CD4-positive, alpha-beta T cell treated with Interferon gamma for 1 hour (primary cell): Measurements from ENCODE around the gene PCLO.
"Not testable (repeated sequence)": the region's sequence is repeated elsewhere in the genome, so short reads cannot be mapped to it uniquely, and the experiment has no call there.

Experiments
- DNase-seq: peaks from one replicate; pipeline ENCODE4 v3.0.0-alpha.2; 2020

PCLO gene

DNA sequence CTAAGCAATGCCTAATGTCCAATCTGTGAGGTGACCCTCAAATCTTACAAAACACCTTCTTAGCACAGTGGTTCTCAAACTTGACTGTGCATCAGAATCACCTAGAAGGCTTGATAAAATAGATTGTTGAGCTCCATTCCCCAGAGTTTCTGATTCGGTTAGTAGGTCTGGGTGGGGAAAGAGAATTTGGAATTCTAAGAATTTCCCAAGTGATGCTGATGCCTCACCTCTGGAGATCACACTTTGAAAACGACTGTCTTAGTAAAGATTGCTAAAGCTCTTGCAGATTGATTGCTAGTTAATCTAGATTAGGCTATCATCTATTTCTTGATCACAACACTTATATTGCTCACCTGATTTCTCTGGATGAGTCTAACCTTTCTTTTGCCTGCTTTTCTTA is 126.6 kb downstream of the PCLO start:
- no peak for DNase-seq

GRCh38 chr7:83032195-83032594 is 130.5 kb downstream of the PCLO start:
- DNase-seq = no peak

- not testable (repeated sequence) for DNase-seq
These were observed 138.6 kb downstream of the PCLO start for GRCh38 chr7:83023817-83024665.

GRCh38 chr7:83021032-83021431 is 141.7 kb downstream of the PCLO start:
- no peak for DNase-seq

DNA sequence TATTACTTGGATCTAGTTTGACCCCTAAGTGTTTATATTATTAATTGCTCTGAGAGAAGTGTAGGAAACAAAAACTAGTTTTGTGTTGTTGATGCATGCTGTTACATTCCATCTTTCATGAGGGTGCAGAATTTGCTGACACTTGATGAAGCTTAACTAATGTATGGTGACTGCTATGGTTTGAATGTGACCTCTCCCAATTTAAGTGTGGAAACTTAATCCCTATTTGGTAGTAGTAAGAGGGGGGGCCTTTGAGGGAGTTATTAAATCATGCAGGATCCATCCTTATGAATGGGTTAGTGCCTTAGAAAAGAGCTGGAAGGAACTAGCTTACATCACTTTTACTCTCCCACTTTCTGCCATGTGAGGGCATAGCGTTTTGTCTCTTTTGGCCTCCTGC is 142.5 kb downstream of the PCLO start:
- no peak for DNase-seq

DNA sequence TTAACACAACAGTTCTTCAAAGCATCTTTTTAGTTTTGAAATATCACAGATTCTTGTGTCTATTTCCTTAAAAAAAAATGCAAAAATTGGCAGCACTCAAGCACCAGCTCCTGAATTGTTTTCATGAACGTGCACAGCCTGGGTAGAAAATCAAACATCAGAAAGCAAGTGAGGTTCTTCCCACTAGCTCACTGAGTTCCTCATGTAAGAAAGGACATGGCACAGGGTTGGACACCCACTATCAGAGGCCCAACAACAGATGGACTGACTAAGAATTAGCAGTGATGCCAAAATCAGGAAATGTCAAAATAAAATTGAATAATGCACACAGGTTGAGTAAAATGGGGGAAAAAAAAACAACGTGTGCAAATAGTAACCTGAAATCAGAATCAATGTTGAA is 146.8 kb downstream of the PCLO start:
- no peak for DNase-seq

DNA sequence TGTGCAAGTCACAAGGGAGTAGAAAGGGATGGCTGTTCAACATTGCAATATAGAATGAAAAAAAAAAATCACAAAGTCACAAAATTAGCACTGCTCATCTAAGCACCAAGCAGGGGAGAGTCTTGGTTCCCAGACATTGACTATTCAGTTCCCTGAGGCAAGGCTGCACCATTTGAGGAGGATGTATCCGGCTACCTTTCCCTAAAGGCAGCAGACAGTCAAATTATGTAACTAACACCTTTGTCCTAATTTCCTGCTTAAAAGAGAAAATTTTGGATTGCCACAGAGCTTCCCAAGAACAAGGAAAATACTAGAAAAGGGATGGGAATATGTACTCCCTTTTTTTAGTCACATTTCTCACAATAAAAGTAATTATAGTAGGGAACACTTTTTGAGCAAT is 148.1 kb downstream of the PCLO start:
- no peak for DNase-seq

- DNase-seq = no peak
These were observed 150.7 kb downstream of the PCLO start for GRCh38 chr7:83011954-83012353.

DNA sequence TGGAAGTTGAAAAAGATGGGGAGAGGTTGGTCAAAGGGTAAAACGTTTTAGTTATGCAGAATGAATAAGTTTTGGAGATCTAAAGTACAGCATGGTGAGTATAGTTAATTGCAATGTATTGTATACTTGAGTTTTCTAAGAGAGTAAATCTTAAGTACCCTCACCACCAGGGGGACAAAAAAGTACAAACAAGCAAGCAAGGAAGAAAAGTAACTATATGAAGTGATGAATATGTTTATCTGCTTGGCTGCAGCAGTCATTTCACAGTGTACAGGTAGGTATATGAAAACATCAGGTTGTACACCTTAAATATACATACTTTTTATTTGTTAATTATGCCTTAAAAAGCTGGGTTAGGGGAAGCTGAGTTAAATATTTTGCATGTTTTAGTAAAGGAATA is 157.3 kb downstream of the PCLO start:
- no peak for DNase-seq

DNA sequence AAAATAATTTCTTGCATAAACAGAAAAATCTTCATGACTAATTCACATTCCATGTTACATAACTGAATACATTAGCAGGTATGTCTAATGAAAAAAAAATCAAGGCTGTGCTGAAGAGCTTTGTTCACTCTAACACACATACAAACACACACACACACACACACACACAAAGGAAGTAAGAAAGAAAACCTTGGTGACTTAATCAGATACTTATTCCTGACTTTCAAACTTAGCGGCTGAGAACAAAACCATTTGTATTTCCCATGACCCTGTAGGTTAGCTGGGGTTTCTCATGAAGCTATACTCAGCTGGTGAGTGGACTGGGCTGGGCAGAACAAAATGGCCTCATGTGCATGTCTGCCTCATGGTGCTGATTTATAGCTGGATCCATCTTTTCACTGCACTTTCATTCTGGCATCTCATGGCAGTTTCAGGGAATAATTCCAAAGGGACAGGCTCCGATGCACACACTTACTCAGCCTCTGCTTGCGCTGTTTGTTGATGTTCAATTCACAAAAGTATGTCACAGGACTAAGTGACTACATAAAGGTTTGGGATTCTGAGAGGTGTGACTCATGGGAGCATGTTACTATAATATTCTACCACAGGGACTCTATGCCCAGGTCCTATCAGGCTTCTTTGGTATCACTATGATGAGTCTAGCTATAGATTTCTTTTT is 161.2 kb downstream of the PCLO start:
- no peak for DNase-seq

- no peak for DNase-seq
These were observed 164.2 kb downstream of the PCLO start for GRCh38 chr7:82998436-82998835.

DNA sequence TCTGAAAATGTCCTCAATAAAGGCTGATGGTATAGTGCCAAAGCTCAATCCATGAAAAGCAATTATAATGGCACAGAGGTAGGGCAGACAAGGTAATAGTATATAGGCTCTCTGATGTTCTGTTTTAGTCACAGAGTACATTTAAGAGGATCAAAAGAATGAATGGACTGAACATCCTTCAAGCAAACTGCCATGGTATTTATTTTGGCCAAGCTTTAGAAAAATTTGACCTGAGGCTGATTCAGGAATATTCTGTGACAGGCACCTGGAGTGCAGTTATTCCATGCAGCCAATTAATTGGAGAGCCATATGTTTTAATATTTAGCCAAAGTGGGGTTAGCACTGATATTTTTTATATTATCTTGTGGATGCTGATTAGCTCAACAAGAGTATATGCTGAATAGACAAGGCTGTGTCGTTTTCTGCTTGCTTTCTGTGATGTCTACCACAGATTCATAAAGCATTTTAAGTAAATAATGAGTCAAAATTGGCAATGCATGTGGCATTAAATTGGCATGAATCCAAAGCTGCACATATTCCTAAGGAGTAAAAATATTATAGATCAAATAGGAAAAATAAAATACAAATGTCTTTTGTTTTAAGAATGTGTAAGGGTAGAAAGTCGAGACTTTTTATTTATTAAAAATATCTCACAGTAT is 177.4 kb downstream of the PCLO start:
- DNase-seq = no peak

DNA sequence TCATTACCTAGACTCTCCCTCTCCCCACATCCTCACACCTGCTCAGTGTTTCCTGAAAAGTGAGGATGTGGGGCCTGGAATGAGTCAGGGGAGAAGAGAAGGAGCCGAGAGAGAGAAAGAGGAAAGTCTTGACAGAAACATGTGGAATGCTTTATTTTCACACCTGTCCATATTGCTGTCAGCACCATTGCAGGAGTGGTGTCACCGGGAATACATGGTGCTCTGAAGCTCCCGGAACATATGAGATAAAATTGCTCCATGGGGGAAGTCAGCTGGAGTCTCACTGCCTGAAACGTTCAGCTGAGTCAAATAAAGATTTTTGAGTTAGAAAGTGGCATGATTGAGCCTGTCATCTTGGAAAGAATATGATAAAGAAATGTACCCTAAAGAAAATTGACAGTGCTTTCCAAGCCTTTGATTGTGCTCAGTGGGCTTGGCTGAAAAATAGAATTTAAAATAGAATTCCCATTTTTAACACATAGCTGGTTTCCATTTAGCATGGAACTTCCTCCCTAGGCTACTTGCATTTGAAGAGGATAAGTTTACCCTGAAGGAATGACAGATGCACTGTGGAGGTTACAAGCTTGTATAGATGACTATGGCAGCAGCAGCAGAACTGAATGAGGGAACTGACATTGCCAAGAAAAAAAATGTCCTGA is 182.4 kb downstream of the PCLO start:
- no peak for DNase-seq

GRCh38 chr7:82975811-82976468 is 186.7 kb downstream of the PCLO start:
- DNase-seq = no peak

- no peak for DNase-seq
These were observed 190.5 kb downstream of the PCLO start for GRCh38 chr7:82972135-82972534.

DNA sequence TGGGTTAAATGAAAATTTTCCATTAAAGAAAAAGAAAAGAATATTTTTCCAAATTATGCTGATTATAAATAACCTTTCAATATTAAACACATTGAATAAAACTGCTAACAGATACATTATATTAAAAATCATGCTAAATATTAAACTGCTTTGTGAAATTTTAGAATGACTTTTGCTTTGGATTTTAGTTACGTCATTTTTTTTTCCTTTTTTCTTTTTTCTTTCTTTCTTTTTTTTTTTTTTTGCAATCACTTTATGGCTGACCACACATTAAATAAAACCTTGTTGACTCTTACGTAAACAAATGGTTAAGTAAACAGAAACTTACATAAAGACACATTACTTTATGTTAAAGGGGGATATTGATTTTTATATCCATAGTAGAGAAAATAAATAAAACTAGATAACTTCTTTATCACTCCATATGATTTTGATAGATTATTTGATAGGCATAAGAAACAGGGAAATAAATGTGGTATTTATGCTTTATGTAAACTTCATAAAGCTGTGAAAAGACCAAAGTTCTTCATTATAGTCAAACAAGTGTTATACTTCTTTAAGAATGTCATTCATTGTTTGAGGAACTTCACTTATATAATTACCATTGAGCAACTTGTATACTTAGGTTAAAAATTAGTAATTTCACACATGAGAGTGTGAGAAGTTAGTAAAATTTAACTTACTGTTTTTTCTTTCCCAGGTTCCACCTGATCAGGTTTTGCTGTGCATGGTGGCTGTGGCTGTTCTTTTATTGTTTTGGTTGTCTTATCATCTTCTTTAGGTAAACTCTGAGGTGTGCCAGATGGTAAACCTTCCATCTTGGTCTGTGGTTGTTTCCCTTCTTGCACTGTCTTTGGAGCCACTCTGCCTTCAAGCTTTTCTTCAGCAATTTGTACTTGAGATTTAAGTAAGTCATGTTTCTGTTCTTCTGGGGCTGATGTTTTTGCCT is 197.3 kb downstream of the PCLO start:
- DNase-seq = no peak

- DNase-seq = no peak
These were observed 198.4 kb downstream of the PCLO start for GRCh38 chr7:82964150-82964882.

DNA sequence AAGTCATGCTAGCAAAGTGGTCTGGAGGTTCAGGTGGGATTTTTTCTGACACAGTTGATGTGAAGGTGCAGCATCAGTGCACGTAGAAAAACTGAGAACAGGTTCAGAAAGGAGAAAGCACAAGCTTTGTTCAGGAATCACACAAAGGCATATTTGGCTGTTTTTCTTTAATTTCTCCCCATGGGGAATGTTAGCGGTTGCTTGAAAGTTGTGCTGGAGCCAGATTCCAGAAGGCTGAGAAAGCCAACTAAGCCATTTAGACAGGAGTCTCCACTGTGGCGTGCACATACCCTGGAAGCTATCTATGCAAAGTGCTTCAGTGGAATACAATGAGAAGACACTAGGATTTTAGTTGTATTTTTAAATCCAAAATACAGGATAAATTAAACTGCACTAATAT is 201.4 kb downstream of the PCLO start:
- no peak for DNase-seq

DNA sequence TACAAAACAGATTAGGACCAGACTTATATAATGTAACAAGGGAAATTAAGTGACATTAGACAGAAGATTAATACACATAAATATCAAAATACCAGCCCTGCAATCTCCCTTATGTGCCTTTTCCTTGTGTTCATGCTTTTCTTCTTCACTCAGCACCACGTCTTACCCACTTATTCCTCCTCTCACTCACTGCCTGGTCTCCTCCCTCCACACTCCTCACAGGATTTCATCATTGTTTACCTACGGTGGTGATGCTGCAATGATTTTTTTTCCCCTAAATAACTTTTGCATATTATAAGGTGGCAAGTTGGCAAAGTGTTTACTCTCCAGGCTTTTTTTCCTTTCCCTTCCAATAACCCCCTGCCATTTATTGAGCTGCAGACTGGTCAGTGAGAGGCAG is 203.2 kb downstream of the PCLO start:
- DNase-seq = no peak

DNA sequence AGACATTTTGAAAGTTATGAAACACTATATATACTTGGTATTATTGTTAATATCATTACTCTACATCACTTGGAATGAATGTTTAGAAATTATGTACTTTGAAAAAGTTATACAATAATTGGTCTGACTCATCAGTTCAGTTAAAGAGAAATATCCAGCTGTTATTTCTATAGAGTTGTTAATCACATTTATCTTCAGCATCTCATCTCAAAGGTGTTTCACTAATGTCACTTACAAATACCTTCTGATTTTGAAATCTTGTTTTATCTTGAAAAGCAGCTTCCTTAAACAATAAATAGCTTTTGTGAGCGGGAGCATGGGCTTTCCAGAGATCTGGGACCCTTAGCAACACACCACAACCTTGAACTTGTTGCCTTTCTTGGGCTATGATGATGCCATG is 205.2 kb downstream of the PCLO start:
- DNase-seq = no peak
